H1 (cell line): ENCODE results near the gene FHL5. TPM values are rescaled to one million over a fixed set of nuclear protein-coding genes. Genes with fewer than 3 reads are reported as not detected.

Experiments
- CTCF ChIA-PET: fragments of 300-600 bp; sonication (Branson Sonifier 250); formaldehyde crosslinking; loops from one replicate; lab custom pipeline; 2021; ENCODE audit not compliant: partially characterized antibody; lab: Charles Lee
- POLR2A ChIA-PET: fragments of 300-600 bp; sonication (Branson Sonifier 250); formaldehyde crosslinking; loops from one replicate; lab custom pipeline; 2021; ENCODE audit warnings: inconsistent platforms; ENCODE audit not compliant: partially characterized antibody; lab: Charles Lee
- DNase-seq, 2 experiments: peaks; one replicate each; pipeline versions ENCODE4 v3.0.0 to v3.0.0-alpha.2; 2010 to 2022; ENCODE audit warnings: low spot score in 2 of 2, low read depth in 1 of 2, mixed read lengths in 1 of 2
- FAIRE-seq: peaks from 2 replicates; lab custom pipeline; 2011; peaks lifted over from hg19 to GRCh38; lab: Jason Lieb, UNC
- H2AFZ ChIP-seq: 2 replicates; pipeline ENCODE4 v1.8.1; 2012; ENCODE audit warnings: low read length, inconsistent platforms
- H2AK5ac ChIP-seq: 2 replicates; pipeline ENCODE4 v1.6.1; 2013; ENCODE audit warnings: low read depth, low read length
- H2BK120ac ChIP-seq: replicated peaks from 2 replicates; pipeline ENCODE3; 2013; ENCODE audit warnings: low read depth, low read length, inconsistent platforms
- H2BK12ac ChIP-seq: 2 replicates; pipeline ENCODE4 v1.6.1; 2013; ENCODE audit warnings: low read depth, low read length
- H2BK15ac ChIP-seq: 2 replicates; pipeline ENCODE4 v1.6.1; 2013; ENCODE audit warnings: low read length
- H2BK20ac ChIP-seq: 2 replicates; pipeline ENCODE4 v1.6.1; 2013; ENCODE audit warnings: low read length
- H2BK5ac ChIP-seq: 2 replicates; pipeline ENCODE4 v1.6.1; 2013; ENCODE audit warnings: low read depth, low read length
- H3K14ac ChIP-seq: 2 replicates; pipeline ENCODE4 v1.6.1; 2013; ENCODE audit warnings: inconsistent platforms; ENCODE audit not compliant: insufficient read length
- H3K18ac ChIP-seq: 2 replicates; pipeline ENCODE4 v1.6.1; 2013; ENCODE audit warnings: low read length; ENCODE audit errors: extremely low read depth
- H3K23ac ChIP-seq: 2 replicates; pipeline ENCODE4 v1.6.1; 2013; ENCODE audit warnings: inconsistent platforms; ENCODE audit not compliant: insufficient read length
- H3K23me2 ChIP-seq: 2 replicates; pipeline ENCODE4 v1.6.1; 2013; ENCODE audit warnings: low read depth, low read length
- H3K27ac ChIP-seq: 2 replicates; pipeline ENCODE4 v1.6.1; 2011; ENCODE audit warnings: low read depth, low read length, inconsistent platforms
- H3K27me3 ChIP-seq, 4 experiments: replicated peaks in 1 of 4; 1 replicate in 1 of 4; 2 replicates in 3 of 4; pipeline versions ENCODE4 v1.6.1 to v1.8.1; 2011 to 2013; ENCODE audit warnings: low read length in 3 of 4, mild to moderate bottlenecking in 3 of 4, inconsistent platforms in 2 of 4, mixed read lengths in 2 of 4, moderate library complexity in 1 of 4; ENCODE audit not compliant: control insufficient read depth in 3 of 4, insufficient read depth in 3 of 4; ENCODE audit errors: extremely low read depth in 1 of 4
- H3K36me3 ChIP-seq, 4 experiments: 2 replicates each; pipeline versions ENCODE4 v1.6.1 to v1.8.1; 2011 to 2013; ENCODE audit warnings: mild to moderate bottlenecking in 4 of 4, low read length in 3 of 4, moderate library complexity in 2 of 4, control low read depth in 1 of 4, inconsistent platforms in 1 of 4; ENCODE audit not compliant: insufficient read depth in 4 of 4, control insufficient read depth in 2 of 4
- H3K4ac ChIP-seq: replicated peaks from 2 replicates; pipeline ENCODE3; 2013; ENCODE audit warnings: low read length, low read depth, mixed read lengths, inconsistent platforms; ENCODE audit not compliant: insufficient read length
- H3K4me1 ChIP-seq, 4 experiments: replicated peaks in 1 of 4; 1 replicate in 1 of 4; 2 replicates in 3 of 4; pipeline versions ENCODE4 v1.6.1 to v1.8.1; 2011 to 2013; ENCODE audit warnings: low read length in 3 of 4, inconsistent platforms in 2 of 4, mixed read lengths in 1 of 4; ENCODE audit not compliant: insufficient read depth in 4 of 4, control insufficient read depth in 3 of 4
- H3K4me2 ChIP-seq, 2 experiments: 2 replicates each; pipeline versions ENCODE4 v1.6.1 to v1.8.1; 2011 to 2013; ENCODE audit warnings: low read depth in 2 of 2, low read length in 2 of 2, control low read depth in 1 of 2, inconsistent platforms in 1 of 2, mild to moderate bottlenecking in 1 of 2; ENCODE audit not compliant: insufficient read depth in 1 of 2
- H3K4me3 ChIP-seq, 4 experiments: fragments of 200-600, 300-600 bp in 1 of 4; sonication (generic), shearing (Covaris generic), sonication (Bioruptor Twin) in 1 of 4; 2 replicates each; pipeline versions ENCODE4 v1.5.1 to v1.8.1; 2011 to 2016; ENCODE audit warnings: low read length in 4 of 4, low read depth in 3 of 4, control low read depth in 2 of 4, inconsistent platforms in 2 of 4, mild to moderate bottlenecking in 2 of 4, mixed read lengths in 1 of 4, moderate library complexity in 1 of 4; ENCODE audit not compliant: insufficient read depth in 2 of 4; ENCODE audit errors: extremely low read depth in 1 of 4
- H3K56ac ChIP-seq: replicated peaks from 2 replicates; pipeline ENCODE3; 2013; ENCODE audit warnings: low read depth, mild to moderate bottlenecking, mixed read lengths, low read length, inconsistent platforms; ENCODE audit not compliant: insufficient read length
- H3K79me1 ChIP-seq: 2 replicates; pipeline ENCODE4 v1.6.1; 2013; ENCODE audit warnings: low read depth, low read length, control low read depth
- H3K79me2 ChIP-seq, 2 experiments: 2 replicates each; pipeline versions ENCODE4 v1.6.1 to v1.8.1; 2012 to 2013; ENCODE audit warnings: low read length in 2 of 2, mild to moderate bottlenecking in 2 of 2, inconsistent platforms in 1 of 2; ENCODE audit not compliant: insufficient read depth in 2 of 2, control insufficient read depth in 1 of 2
- H3K9ac ChIP-seq, 4 experiments: replicated peaks in 1 of 4; 1 replicate in 1 of 4; 2 replicates in 3 of 4; pipeline versions ENCODE4 v1.6.1 to v1.8.1; 2011 to 2013; ENCODE audit warnings: low read depth in 3 of 4, low read length in 3 of 4, control low read depth in 2 of 4, mild to moderate bottlenecking in 2 of 4, moderate library complexity in 2 of 4, inconsistent platforms in 1 of 4; ENCODE audit errors: extremely low read depth in 1 of 4
- H3K9me3 ChIP-seq, 2 experiments: 2 replicates each; pipeline versions ENCODE4 v1.6.1 to v1.8.1; 2012 to 2013; ENCODE audit warnings: mild to moderate bottlenecking in 2 of 2, moderate library complexity in 2 of 2, control low read depth in 1 of 2, inconsistent platforms in 1 of 2, low read depth in 1 of 2, low read length in 1 of 2, mixed read lengths in 1 of 2; ENCODE audit not compliant: insufficient read depth in 2 of 2
- H4K20me1 ChIP-seq, 2 experiments: replicated peaks in 1 of 2; 2 replicates each; pipeline versions ENCODE3 to v1.8.1; 2011 to 2013; ENCODE audit warnings: inconsistent platforms in 2 of 2, low read length in 2 of 2, mild to moderate bottlenecking in 1 of 2; ENCODE audit not compliant: insufficient read depth in 2 of 2, control insufficient read depth in 1 of 2
- H4K5ac ChIP-seq: 2 replicates; pipeline ENCODE4 v1.6.1; 2013; ENCODE audit warnings: low read length, low read depth, mixed read lengths, inconsistent platforms; ENCODE audit not compliant: insufficient read length
- H4K8ac ChIP-seq: 2 replicates; pipeline ENCODE4 v1.8.0; 2013; ENCODE audit warnings: mild to moderate bottlenecking, moderate library complexity, low read length, inconsistent platforms; ENCODE audit not compliant: insufficient read depth; ENCODE audit errors: extremely low read depth
- H4K91ac ChIP-seq: replicated peaks from 2 replicates; pipeline ENCODE3; 2013; ENCODE audit warnings: low read length, mixed read lengths, inconsistent platforms; ENCODE audit not compliant: insufficient read length
- SP4 ChIP-seq: IDR thresholded peaks from 2 replicates; pipeline ENCODE4 v1.6.1; 2012; ENCODE audit warnings: low read length, inconsistent platforms
- SRF ChIP-seq: IDR thresholded peaks from 2 replicates; pipeline ENCODE4 v1.6.1; 2011; ENCODE audit warnings: mild to moderate bottlenecking, low read depth, low read length, moderate library complexity
- SUZ12 ChIP-seq: fragments of 200-600 bp; sonication (generic); IDR thresholded peaks from 2 replicates; pipeline ENCODE4 v1.6.1; 2012; ENCODE audit warnings: mild to moderate bottlenecking, inconsistent platforms, low read length, moderate library complexity, mixed read lengths
- WGBS, 2 experiments: shearing (Covaris generic) in 1 of 2; methylation state at CpG; one replicate each; pipeline versions ENCODE4 v1.1.6 to v1.1.7; 2013 to 2015; ENCODE audit warnings: low lambda C conversion rate in 2 of 2, mixed read lengths in 2 of 2, inconsistent platforms in 1 of 2, low coverage in 1 of 2, missing lambda C conversion rate in 1 of 2; ENCODE audit not compliant: insufficient replicate concordance in 2 of 2, insufficient coverage in 1 of 2, insufficient read length in 1 of 2; ENCODE audit errors: extremely low coverage in 1 of 2, missing lambda C conversion rate in 1 of 2; 5-methylcytosine and 5-hydroxymethylcytosine counted together
- polyA plus RNA-seq, 7 experiments: library from polyadenylated mRNA; depleted of rRNA in 3 of 7; stranded (reverse) in 5 of 7; unstranded in 2 of 7; fragments of >200 nt in 5 of 7; fragments of 200-250 nt in 2 of 7; gene quantifications; 1 replicate in 5 of 7; 2 replicates in 1 of 7; 4 replicates in 1 of 7; pipeline versions ENCODE4 v1.2.1 to v1.2.3, GENCODE V29; 2011 to 2013; ENCODE audit warnings: missing spikeins in 2 of 7, mixed read lengths in 2 of 7
- total RNA-seq: library from RNA; stranded (reverse); fragmentation: NEBNext Ultra II Directional; extraction: Animal tissue kit (Norgen Biotek cat#: 25700); gene quantifications from 2 replicates; pipeline ENCODE4 v1.2.1, GENCODE V29; 2021

FHL5 gene
- total and polyA plus RNA-seq, 2 of the 8 experiments (the other 6 are each of a cell fraction or from before 2014, with no cell fraction given): not detected

GRCh38 chr6:96621983-96622382 lies 59.1 kb downstream of the FHL5 start:
- Histone ChIP-seq H3K4ac (no peak overlapping the region), H3K79me2 (no peaks in the 10 kb centered on the region), H3K79me1 (no peaks in the 10 kb centered on the region), H2AK5ac (no peak overlapping the region), H4K20me1 (no peaks in the 10 kb centered on the region), H2BK15ac (no peak overlapping the region), H3K27me3 (no peaks in the 10 kb centered on the region), H3K36me3 (no peaks in the 10 kb centered on the region), H2BK120ac (no peak overlapping the region), H3K9ac (no peak overlapping the region), H3K4me1 (no peaks in the 10 kb centered on the region), H3K9me3 (no peaks in the 10 kb centered on the region), H4K91ac (no peak overlapping the region), H3K56ac (no peak overlapping the region), H3K27ac (no peak overlapping the region), H3K23ac (no peak overlapping the region), H4K8ac (no peak overlapping the region), H3K14ac (no peak overlapping the region), H2BK20ac (no peak overlapping the region), H3K23me2 (no peaks in the 10 kb centered on the region), H3K4me2 (no peak overlapping the region), H2AFZ (no peak overlapping the region), H3K4me3 (no peak overlapping the region), H4K5ac (no peak overlapping the region), H3K18ac (no peak overlapping the region), H2BK12ac (no peak overlapping the region), H2BK5ac (no peak overlapping the region)
- FAIRE-seq (no peak), DNase-seq (no peak)
- CTCF ChIA-PET: no interaction called here
- no peak for TF ChIP-seq SP4
- TF ChIP-seq SUZ12: no peak
- TF ChIP-seq SRF: no peak
- POLR2A ChIA-PET: no interaction called here
- WGBS, 2 experiments: 45 to 100% methylated on average over 1 to 2 of the region's 2 CpGs
